Ovary (tissue), 9 donors: Measurements from ENCODE around the gene ABI3BP. TPM values are rescaled to one million over a fixed set of nuclear protein-coding genes. Genes with fewer than 3 reads are reported as not detected.

ENCODE experiments used
- DNase-seq, 5 donors: peaks; one replicate each; pipeline ENCODE4 v3.0.0-alpha.2; 2019 to 2020
- H3K27ac ChIP-seq, 2 donors: fragments of 200-600 bp; one replicate each; pipeline versions ENCODE4 v1.5.1 to v1.8.0; 2019 to 2022
- H3K27me3 ChIP-seq: fragments of 200-600 bp; one replicate; pipeline ENCODE4 v1.8.0; 2022
- H3K36me3 ChIP-seq: fragments of 200-600 bp; sonication (generic); one replicate; pipeline ENCODE4 v1.5.1; 2019
- H3K4me1 ChIP-seq: one replicate; pipeline ENCODE4 v1.8.1; 2013; ENCODE audit warnings: mild to moderate bottlenecking, moderate library complexity; ENCODE audit not compliant: insufficient read depth
- H3K4me3 ChIP-seq: fragments of 200-600 bp; sonication (generic); one replicate; pipeline ENCODE4 v1.5.1; 2017
- H3K9me3 ChIP-seq, 2 donors: fragments of 200-600 bp in 1 of 2; sonication (generic) in 1 of 2; one replicate each; pipeline versions ENCODE4 v1.5.1 to v1.8.1; 2013 to 2019; ENCODE audit warnings: mild to moderate bottlenecking in 1 of 2, moderate library complexity in 1 of 2
- EP300 ChIP-seq: sonication (generic); formaldehyde crosslinking; IDR thresholded peaks from one replicate; pipeline ENCODE4 v1.6.1; 2017; ENCODE audit warnings: antibody characterized with exemption
- POLR2A ChIP-seq: fragments of 450-650 bp; IDR thresholded peaks from one replicate; pipeline ENCODE4 v1.6.1; 2017; ENCODE audit warnings: antibody characterized with exemption, mild to moderate bottlenecking, moderate library complexity
- WGBS, 3 donors: extraction: QIAGEN DNeasy Blood & Tissue Kit in 1 of 3; methylation state at CpG; one replicate each; pipeline versions ENCODE4 v1.1.5 to v1.1.7; 2013 to 2017; 5-methylcytosine and 5-hydroxymethylcytosine counted together
- intact Hi-C, 4 donors: fragments of 100-400 bp; cut with DNase I; formaldehyde crosslinking; loops; one replicate each; pipeline versions ENCODE4 v1.11.0 to v1.15.1; 2022 to 2023
- polyA plus RNA-seq, 2 donors: library from polyadenylated mRNA; stranded (reverse); fragments of 200-250 nt in 1 of 2; fragments of 350-450 nt in 1 of 2; fragmentation: Illumina TruSeq in 1 of 2; extraction: RNeasy Lipid Tissue Mini Kit (QIAGEN cat#74804) in 1 of 2; gene quantifications; one replicate each; pipeline ENCODE4 v1.2.3, GENCODE V29; 2013 to 2014
- total RNA-seq, 7 donors: library from RNA; depleted of rRNA in 2 of 7; stranded (reverse); fragments of >200 nt in 2 of 7; fragmentation: NEBNext Ultra II Directional in 3 of 7; extraction: Animal tissue kit (Norgen Biotek cat#: 25700) in 3 of 7; gene quantifications; one replicate each; pipeline versions ENCODE4 v1.1.0 to v1.2.4, GENCODE V29; 2016 to 2023
- TF ChIP-seq, protein P1 (sequence below), 3 donors: fragments of 450-650 bp in 2 of 3; fragments of 200-600 bp in 1 of 3; IDR thresholded peaks; one replicate each; pipeline versions ENCODE4 v1.5.1 to v1.8.0; 2016 to 2022; ENCODE audit warnings: antibody characterized with exemption in 3 of 3, mild to moderate bottlenecking in 1 of 3
- donor health status: DM: no; HTN: no; CAD: no; lungs with moderate emphysema.
- donor health status: DM: no; HTN: no; CAD: no.
- donor health status: Bipolar disorder and iron deficiency.
- donor health status: DM: yes; HTN: yes; CAD: no.
- donor health status: DM: no; HTN: no; CAD: no.
- donor health status: DM: yes; HTN: yes; CAD: no.

Gene ABI3BP
- total and polyA plus RNA-seq, 9 donors: 31.1 to 229 (median 84.1) TPM

DNA sequence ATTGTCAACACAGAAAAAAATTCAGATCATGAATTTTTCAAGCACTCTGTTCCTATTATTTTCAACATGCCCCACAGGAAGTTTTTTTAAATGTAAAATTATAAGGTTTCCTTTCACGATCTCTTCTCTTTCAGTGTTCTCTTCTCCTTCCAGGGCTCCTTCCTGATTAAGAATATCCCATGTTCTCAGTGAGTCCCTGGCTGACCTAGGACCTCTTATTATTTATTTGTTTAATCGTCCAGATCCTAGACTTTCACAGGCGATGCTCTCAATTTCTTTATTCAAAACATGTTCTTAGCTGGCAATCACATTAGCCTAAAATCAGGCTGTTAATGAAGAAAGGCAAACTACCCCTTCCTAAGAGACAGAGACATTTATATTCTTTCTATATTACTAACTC lies 124.3 kb downstream of the ABI3BP start:
- no peaks in the 10 kb centered on the region for H3K9me3 ChIP-seq
- no peak for TF ChIP-seq POLR2A
- TF ChIP-seq, protein P1, sequence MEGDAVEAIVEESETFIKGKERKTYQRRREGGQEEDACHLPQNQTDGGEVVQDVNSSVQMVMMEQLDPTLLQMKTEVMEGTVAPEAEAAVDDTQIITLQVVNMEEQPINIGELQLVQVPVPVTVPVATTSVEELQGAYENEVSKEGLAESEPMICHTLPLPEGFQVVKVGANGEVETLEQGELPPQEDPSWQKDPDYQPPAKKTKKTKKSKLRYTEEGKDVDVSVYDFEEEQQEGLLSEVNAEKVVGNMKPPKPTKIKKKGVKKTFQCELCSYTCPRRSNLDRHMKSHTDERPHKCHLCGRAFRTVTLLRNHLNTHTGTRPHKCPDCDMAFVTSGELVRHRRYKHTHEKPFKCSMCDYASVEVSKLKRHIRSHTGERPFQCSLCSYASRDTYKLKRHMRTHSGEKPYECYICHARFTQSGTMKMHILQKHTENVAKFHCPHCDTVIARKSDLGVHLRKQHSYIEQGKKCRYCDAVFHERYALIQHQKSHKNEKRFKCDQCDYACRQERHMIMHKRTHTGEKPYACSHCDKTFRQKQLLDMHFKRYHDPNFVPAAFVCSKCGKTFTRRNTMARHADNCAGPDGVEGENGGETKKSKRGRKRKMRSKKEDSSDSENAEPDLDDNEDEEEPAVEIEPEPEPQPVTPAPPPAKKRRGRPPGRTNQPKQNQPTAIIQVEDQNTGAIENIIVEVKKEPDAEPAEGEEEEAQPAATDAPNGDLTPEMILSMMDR (IDR thresholded peaks at IDR 0.05): no peak
- TF ChIP-seq EP300: no peak
- H3K27me3 ChIP-seq: no peaks in the 10 kb centered on the region
- 53 to 60% (median 58%) methylated on average over 3 of the region's 3 CpGs for WGBS, 3 donors
- no peaks in the 10 kb centered on the region for H3K36me3 ChIP-seq
- H3K4me3 ChIP-seq: no peak overlapping the region
- H3K4me1 ChIP-seq: peaks cover 2% of the 10 kb centered on the region
- no peak for DNase-seq
- no peak overlapping the region for H3K27ac ChIP-seq
- intact Hi-C loops: no loop called here

DNA sequence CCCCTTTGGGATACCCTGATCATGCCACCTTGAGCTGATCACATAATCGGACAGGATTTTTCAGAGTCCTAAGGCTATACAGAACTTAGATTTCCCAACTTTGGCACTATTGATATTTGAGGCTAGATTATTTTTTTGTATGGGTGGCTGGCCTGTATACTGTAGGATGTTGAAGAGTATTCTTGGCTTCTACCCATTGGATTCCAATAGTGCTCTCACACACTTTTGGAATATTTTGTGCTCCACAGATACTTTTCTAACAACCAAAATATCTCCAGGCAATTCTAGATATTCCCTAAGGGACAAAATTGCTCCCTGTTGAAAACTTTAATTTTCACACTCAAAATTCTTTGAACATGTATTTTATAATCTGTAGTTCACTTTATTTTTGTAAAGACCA lies 125.1 kb downstream of the ABI3BP start:
- no peak overlapping the region for H3K27ac ChIP-seq
- intact Hi-C loops: no loop called here
- H3K4me3 ChIP-seq: no peak overlapping the region
- no peaks in the 10 kb centered on the region for H3K36me3 ChIP-seq
- 91 to 100% (median 99%) methylated on average over 1 of the region's 1 CpG for WGBS, 3 donors
- TF ChIP-seq, protein P1 (IDR thresholded peaks at IDR 0.05): no peak
- TF ChIP-seq POLR2A (no peak), EP300 (no peak)
- no peaks in the 10 kb centered on the region for H3K9me3 ChIP-seq
- peaks cover 2% of the 10 kb centered on the region for H3K4me1 ChIP-seq
- DNase-seq: no peak
- no peaks in the 10 kb centered on the region for H3K27me3 ChIP-seq

DNA sequence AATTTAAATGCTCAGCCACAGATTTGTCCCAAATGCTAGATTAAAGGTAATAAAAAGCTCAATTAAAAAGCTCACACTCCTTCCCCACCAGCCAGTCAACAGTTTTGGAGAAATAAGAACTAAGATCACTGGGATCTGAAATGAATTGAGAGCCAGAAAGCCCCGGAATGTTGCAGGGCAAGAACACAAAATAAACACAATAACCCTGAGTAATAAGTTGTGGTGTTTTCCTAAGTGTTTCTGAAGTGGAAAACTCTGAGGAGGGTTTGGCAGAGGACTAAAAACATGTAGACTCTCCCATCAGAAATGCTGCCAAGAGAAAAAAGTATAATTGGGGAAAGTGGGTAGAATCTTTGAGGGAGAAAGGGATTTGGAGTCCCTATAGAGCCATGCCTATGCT lies 127.8 kb downstream of the ABI3BP start:
- Histone ChIP-seq H3K4me1 (peaks cover 2% of the 10 kb centered on the region), H3K27ac (no peak overlapping the region), H3K36me3 (no peaks in the 10 kb centered on the region), H3K27me3 (no peaks in the 10 kb centered on the region), H3K9me3 (no peaks in the 10 kb centered on the region), H3K4me3 (no peak overlapping the region)
- TF ChIP-seq EP300 (no peak), POLR2A (no peak)
- TF ChIP-seq, protein P1 (IDR thresholded peaks at IDR 0.05): no peak
- intact Hi-C loops: no loop called here
- no peak for DNase-seq
- WGBS, 3 donors: 15 to 23% (median 19%) methylated on average over 1 of the region's 1 CpG

DNA sequence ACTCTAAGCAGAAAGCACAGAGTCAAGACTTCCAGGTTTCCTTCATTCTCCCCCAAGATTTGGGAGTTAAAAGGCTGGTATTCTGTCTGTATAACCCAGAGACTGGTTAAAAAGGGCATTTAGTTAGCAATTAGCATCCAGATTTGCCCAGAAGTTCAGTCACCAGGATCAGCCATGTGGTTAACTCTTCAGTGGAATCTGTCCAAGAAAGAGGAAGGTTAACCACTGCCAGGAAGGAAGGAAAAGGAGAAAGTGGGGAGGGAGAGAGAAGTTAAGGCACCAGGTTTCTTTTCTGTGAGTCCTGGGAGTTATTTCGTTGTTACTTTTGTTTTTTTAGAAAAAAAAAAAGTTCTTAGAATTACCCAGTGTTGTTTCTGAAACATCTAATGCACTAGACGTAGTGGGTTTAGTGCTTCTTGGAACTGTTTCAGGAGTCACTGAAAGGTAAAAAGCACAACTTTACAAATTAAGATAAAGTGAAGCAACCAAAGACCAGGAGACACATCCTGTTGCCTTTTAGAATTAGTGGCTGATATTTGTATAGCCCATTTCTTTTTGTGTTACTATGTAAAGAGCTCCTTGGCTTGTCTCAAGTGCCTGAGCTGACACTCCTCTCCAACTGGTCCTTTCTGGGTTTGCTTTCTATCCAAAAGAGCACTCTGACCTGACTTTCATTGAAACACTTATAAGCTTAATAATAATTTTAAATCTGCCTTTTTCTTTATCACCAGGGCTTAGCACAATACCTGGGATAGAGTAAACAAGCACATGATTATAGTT lies 128.6 kb downstream of the ABI3BP start:
- H3K27me3 ChIP-seq: no peaks in the 10 kb centered on the region
- H3K4me1 ChIP-seq: no peaks in the 10 kb centered on the region
- no peaks in the 10 kb centered on the region for H3K36me3 ChIP-seq
- H3K27ac ChIP-seq: no peak overlapping the region
- no peak overlapping the region for H3K4me3 ChIP-seq
- intact Hi-C loops: no loop called here
- TF ChIP-seq POLR2A: no peak
- no peak for TF ChIP-seq EP300
- TF ChIP-seq, protein P1 (IDR thresholded peaks at IDR 0.05): no peak
- DNase-seq: no peak
- WGBS, 3 donors: 57 to 74% (median 73%) methylated on average over 2 of the region's 2 CpGs
- H3K9me3 ChIP-seq: no peaks in the 10 kb centered on the region
